GM21619 (cell line): ENCODE results near the gene ADAMTSL3.

ENCODE experiments used
- ATAC-seq: cut with Tn5 transposase; IDR thresholded peaks from one replicate; pipeline ENCODE4 v1.9.1; 2021; ENCODE audit not compliant: unreplicated experiment

ADAMTSL3 gene

GRCh38 chr15:83656192-83656591, 2.3 kb downstream of the ADAMTSL3 start:
- ATAC-seq = no peak

- no peak for ATAC-seq
Measured at GRCh38 chr15:83656943-83657528, 3.1 kb downstream of the ADAMTSL3 start.

GRCh38 chr15:83657549-83657948, 3.6 kb downstream of the ADAMTSL3 start:
- no peak for ATAC-seq

- no peak for ATAC-seq
Measured at GRCh38 chr15:83658430-83659416, 4.8 kb downstream of the ADAMTSL3 start.

- ATAC-seq = no peak
Measured at GRCh38 chr15:83659417-83659812, 5.5 kb downstream of the ADAMTSL3 start.

- ATAC-seq = no peak
Measured at GRCh38 chr15:83665480-83665879, 11.6 kb downstream of the ADAMTSL3 start.

GRCh38 chr15:83670672-83671229, 16.8 kb downstream of the ADAMTSL3 start:
- ATAC-seq = no peak

- ATAC-seq = no peak
Measured at GRCh38 chr15:83671603-83672002, 17.7 kb downstream of the ADAMTSL3 start.

- no peak for ATAC-seq
Measured at GRCh38 chr15:83673385-83673784, 19.5 kb downstream of the ADAMTSL3 start.

- ATAC-seq = no peak
Measured at GRCh38 chr15:83682476-83683088, 28.7 kb downstream of the ADAMTSL3 start.

- no peak for ATAC-seq
Measured at GRCh38 chr15:83685916-83686332, 32.0 kb downstream of the ADAMTSL3 start.

GRCh38 chr15:83688201-83688600, 34.3 kb downstream of the ADAMTSL3 start:
- ATAC-seq = no peak

- ATAC-seq = no peak
Measured at GRCh38 chr15:83690676-83691075, 36.8 kb downstream of the ADAMTSL3 start.

GRCh38 chr15:83692746-83693581, 39.0 kb downstream of the ADAMTSL3 start:
- ATAC-seq = no peak

- no peak for ATAC-seq
Measured at GRCh38 chr15:83694015-83694414, 40.1 kb downstream of the ADAMTSL3 start.

- ATAC-seq = no peak
Measured at GRCh38 chr15:83694536-83694935, 40.6 kb downstream of the ADAMTSL3 start.

- no peak for ATAC-seq
Measured at GRCh38 chr15:83695246-83695645, 41.3 kb downstream of the ADAMTSL3 start.

- ATAC-seq = no peak
Measured at GRCh38 chr15:83695901-83696425, 42.0 kb downstream of the ADAMTSL3 start.

GRCh38 chr15:83697716-83698115, 43.8 kb downstream of the ADAMTSL3 start:
- no peak for ATAC-seq

GRCh38 chr15:83698294-83698693, 44.4 kb downstream of the ADAMTSL3 start:
- no peak for ATAC-seq
